ENCODE results near the gene VASN. TPM values are rescaled to one million over a fixed set of nuclear protein-coding genes. Genes with fewer than 3 reads are reported as not detected.

The VASN gene
- 0.31 TPM for total RNA-seq

DNA sequence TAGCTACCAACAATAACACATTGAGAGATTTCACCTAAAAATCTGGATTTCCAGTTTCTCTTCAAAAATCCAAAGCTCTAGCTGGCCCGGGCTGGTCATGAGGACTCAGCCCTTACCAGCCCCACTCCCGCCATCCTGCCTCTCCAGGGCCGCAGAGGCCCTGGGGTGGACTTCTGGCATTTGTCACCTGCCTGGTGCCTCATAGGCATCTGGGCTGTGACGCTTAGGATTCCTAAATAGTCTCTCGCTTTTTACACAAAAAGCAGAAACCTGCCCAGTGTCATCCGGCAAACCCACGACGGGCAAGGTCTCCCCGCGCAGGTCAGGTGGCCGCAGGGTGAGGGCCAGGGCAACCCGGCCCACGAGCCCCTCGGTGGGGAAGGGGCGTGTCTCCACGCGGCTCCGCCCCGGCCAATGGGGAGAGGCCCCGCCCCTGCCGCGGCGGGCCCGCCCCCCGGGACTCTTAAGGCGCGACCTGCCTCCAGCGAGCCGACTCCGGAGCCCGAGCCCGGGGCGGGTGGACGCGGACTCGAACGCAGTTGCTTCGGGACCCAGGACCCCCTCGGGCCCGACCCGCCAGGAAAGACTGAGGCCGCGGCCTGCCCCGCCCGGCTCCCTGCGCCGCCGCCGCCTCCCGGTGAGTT lies at the start of gene VASN:
Gene VASN (plus strand): TSS at position 492 of the 644 bp plus-strand sequence. CDS start 9,030 bp downstream, outside the sequence.
- Histone ChIP-seq H3K4me1 (ENCODE audit: insufficient read depth, low read length) (peaks cover 25% of the 10 kb centered on the region), H3K4me3 (ENCODE audit: low read length) (no peak within 1 kb of the TSS), H3K9me3 (ENCODE audit: low read depth, low read length) (no peaks in the 10 kb centered on the region), H3K27me3 (ENCODE audit: insufficient read depth, low read length) (no peaks in the 10 kb centered on the region)

GRCh38 chr16:4322121-4323052 lies 49.3 kb upstream of the VASN start:
- Histone ChIP-seq H3K9me3 (ENCODE audit: low read depth, low read length) (no peaks in the 10 kb centered on the region), H3K4me1 (ENCODE audit: insufficient read depth, low read length) (peaks cover 13% of the 10 kb centered on the region), H3K27me3 (ENCODE audit: insufficient read depth, low read length) (no peaks in the 10 kb centered on the region), H3K4me3 (ENCODE audit: low read length) (no peak overlapping the region)

GRCh38 chr16:4323071-4323844 lies 48.4 kb upstream of the VASN start:
- peaks cover 19% of the 10 kb centered on the region for H3K4me1 ChIP-seq (ENCODE audit: insufficient read depth, low read length)
- H3K27me3 ChIP-seq (ENCODE audit: insufficient read depth, low read length): no peaks in the 10 kb centered on the region
- no peak overlapping the region for H3K4me3 ChIP-seq (ENCODE audit: low read length)
- no peaks in the 10 kb centered on the region for H3K9me3 ChIP-seq (ENCODE audit: low read depth, low read length)

GRCh38 chr16:4323845-4324488 lies 47.7 kb upstream of the VASN start:
- peaks cover 23% of the 10 kb centered on the region for H3K4me1 ChIP-seq (ENCODE audit: insufficient read depth, low read length)
- no peaks in the 10 kb centered on the region for H3K9me3 ChIP-seq (ENCODE audit: low read depth, low read length)
- H3K27me3 ChIP-seq (ENCODE audit: insufficient read depth, low read length): no peaks in the 10 kb centered on the region
- no peak overlapping the region for H3K4me3 ChIP-seq (ENCODE audit: low read length)

- H3K27me3 ChIP-seq (ENCODE audit: insufficient read depth, low read length): no peaks in the 10 kb centered on the region
- H3K4me3 ChIP-seq (ENCODE audit: low read length): no peak overlapping the region
- peaks cover 16% of the 10 kb centered on the region for H3K4me1 ChIP-seq (ENCODE audit: insufficient read depth, low read length)
- H3K9me3 ChIP-seq (ENCODE audit: low read depth, low read length): no peaks in the 10 kb centered on the region
These were observed 47.0 kb upstream of the VASN start for GRCh38 chr16:4324492-4325252.

DNA sequence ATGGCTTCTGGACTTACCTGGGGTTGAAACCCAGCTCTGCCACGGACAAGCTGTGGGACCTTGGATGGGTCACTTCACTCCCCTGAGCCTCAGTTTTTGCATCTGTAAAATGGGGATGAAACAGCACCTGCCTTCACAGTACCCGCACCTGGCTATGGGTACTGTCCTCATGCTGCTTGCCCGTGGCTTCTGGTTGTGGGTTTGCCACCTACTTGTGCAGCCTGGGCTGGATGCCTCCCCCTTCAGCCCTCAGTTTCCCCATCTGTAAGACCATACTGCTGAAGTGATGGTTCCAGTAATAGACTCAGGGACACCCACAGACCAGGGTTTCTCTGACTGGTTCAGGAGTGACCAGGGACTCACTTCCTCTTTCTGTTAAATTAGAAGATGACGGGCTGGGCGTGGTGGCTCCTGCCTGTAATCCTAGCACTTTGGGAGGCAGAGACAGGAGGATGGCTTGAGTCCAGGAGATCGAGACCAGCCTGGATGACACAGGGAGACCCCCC lies 46.3 kb upstream of the VASN start:
- no peaks in the 10 kb centered on the region for H3K9me3 ChIP-seq (ENCODE audit: low read depth, low read length)
- peaks cover 15% of the 10 kb centered on the region for H3K4me1 ChIP-seq (ENCODE audit: insufficient read depth, low read length)
- no peaks in the 10 kb centered on the region for H3K27me3 ChIP-seq (ENCODE audit: insufficient read depth, low read length)
- H3K4me3 ChIP-seq (ENCODE audit: low read length): no peak overlapping the region

- H3K4me1 ChIP-seq (ENCODE audit: insufficient read depth, low read length): peaks cover 15% of the 10 kb centered on the region
- peak overlapping the region; percentile 16 for H3K4me3 ChIP-seq (ENCODE audit: low read length)
- H3K27me3 ChIP-seq (ENCODE audit: insufficient read depth, low read length): no peaks in the 10 kb centered on the region
- no peaks in the 10 kb centered on the region for H3K9me3 ChIP-seq (ENCODE audit: low read depth, low read length)
These were observed 44.1 kb upstream of the VASN start for GRCh38 chr16:4327386-4328045.

DNA sequence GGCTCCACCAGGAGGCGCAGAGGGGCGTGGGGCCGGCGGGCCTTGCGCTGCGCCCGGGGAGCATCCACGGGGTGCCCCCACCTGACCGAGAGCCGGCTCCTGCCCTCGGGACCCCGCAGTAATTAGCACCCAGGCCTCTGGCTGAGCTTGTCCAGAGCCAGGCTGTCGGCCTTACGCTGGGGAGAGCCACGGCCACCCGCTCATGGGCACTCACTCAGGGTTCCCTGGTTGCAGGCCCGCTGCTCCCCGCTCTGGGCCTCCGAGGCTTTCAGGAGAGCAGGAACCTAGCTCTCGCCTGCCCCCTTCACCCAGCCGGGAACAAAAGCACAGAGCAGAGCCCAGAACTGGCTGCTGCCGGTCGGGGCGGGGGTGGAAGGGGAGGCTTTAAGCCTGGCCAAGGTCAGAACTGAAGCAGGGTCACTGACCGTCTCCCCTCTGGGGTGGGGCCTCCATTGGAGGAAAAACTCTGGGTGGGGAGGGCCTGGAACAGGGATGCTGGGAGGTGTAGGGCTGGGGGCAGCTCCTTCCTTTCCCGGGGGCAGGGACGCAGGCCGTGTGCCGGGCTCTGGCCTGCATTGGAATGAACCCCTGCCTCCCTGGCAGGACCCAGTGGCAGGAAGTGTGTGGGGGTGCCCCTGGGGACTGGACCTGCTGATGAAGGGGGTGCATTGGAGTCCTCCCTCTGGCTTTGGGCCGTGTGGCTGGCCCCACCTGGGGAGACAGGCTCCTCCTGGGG lies 43.4 kb upstream of the VASN start:
- H3K4me3 ChIP-seq (ENCODE audit: low read length): peak overlapping the region; percentile 16
- no peaks in the 10 kb centered on the region for H3K9me3 ChIP-seq (ENCODE audit: low read depth, low read length)
- H3K27me3 ChIP-seq (ENCODE audit: insufficient read depth, low read length): no peaks in the 10 kb centered on the region
- peaks cover 15% of the 10 kb centered on the region for H3K4me1 ChIP-seq (ENCODE audit: insufficient read depth, low read length)

GRCh38 chr16:4328782-4329775 lies 42.6 kb upstream of the VASN start:
- Histone ChIP-seq H3K27me3 (ENCODE audit: insufficient read depth, low read length) (no peaks in the 10 kb centered on the region), H3K4me3 (ENCODE audit: low read length) (no peak overlapping the region)

DNA sequence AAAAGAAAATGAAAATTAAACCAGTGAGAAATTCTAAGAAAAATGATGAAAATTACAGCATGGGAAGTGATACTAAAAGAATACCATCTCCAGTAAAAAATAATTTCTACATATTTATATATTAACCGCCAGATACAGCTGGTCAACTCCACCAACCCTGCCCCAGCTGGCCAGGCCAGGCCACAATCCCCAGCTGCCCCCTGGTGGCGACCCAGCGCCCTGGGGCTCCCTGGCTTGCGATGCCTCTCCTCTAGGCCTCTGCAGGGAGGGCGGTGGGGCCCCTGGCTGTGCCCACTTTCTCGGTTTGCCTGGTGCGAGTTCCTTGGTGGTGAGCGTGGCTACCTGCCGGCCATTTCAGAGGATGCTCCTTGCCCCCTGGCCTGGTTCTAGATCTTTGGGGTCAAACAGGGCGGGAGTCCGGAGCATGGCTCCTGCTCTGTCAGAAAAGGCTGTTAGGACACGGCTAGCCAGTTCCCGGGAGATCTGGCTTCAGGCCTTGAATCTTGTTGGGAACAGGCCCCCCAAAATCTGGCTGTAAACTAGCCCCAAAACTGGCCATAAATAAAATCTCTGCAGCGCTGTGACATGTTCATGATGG lies 41.3 kb upstream of the VASN start:
- Histone ChIP-seq H3K4me1 (ENCODE audit: insufficient read depth, low read length) (peaks cover 13% of the 10 kb centered on the region), H3K9me3 (ENCODE audit: low read depth, low read length) (no peaks in the 10 kb centered on the region), H3K27me3 (ENCODE audit: insufficient read depth, low read length) (no peaks in the 10 kb centered on the region), H3K4me3 (ENCODE audit: low read length) (no peak overlapping the region)

More at GRCh38 chr16:4328782-4329775, 42.6 kb upstream of the VASN start:
- Histone ChIP-seq H3K4me1 (ENCODE audit: insufficient read depth, low read length) (peaks cover 15% of the 10 kb centered on the region), H3K9me3 (ENCODE audit: low read depth, low read length) (no peaks in the 10 kb centered on the region)

GRCh38 chr16:4332083-4332482 lies 39.6 kb upstream of the VASN start:
- Histone ChIP-seq H3K9me3 (ENCODE audit: low read depth, low read length) (no peaks in the 10 kb centered on the region), H3K4me3 (ENCODE audit: low read length) (no peak overlapping the region), H3K27me3 (ENCODE audit: insufficient read depth, low read length) (no peaks in the 10 kb centered on the region), H3K4me1 (ENCODE audit: insufficient read depth, low read length) (peaks cover 10% of the 10 kb centered on the region)

All from mononuclear cell (primary cell).